DMS114 treated with DMSO at 0.1 percent for 48 hours (cell line): ENCODE data around the gene RTEL1.

Source experiments
- DNase-seq: peaks from one replicate; lab custom pipeline; 2025; ENCODE audit not compliant: unreplicated experiment; lab: John Stamatoyannopoulos, UW

Gene RTEL1

DNA sequence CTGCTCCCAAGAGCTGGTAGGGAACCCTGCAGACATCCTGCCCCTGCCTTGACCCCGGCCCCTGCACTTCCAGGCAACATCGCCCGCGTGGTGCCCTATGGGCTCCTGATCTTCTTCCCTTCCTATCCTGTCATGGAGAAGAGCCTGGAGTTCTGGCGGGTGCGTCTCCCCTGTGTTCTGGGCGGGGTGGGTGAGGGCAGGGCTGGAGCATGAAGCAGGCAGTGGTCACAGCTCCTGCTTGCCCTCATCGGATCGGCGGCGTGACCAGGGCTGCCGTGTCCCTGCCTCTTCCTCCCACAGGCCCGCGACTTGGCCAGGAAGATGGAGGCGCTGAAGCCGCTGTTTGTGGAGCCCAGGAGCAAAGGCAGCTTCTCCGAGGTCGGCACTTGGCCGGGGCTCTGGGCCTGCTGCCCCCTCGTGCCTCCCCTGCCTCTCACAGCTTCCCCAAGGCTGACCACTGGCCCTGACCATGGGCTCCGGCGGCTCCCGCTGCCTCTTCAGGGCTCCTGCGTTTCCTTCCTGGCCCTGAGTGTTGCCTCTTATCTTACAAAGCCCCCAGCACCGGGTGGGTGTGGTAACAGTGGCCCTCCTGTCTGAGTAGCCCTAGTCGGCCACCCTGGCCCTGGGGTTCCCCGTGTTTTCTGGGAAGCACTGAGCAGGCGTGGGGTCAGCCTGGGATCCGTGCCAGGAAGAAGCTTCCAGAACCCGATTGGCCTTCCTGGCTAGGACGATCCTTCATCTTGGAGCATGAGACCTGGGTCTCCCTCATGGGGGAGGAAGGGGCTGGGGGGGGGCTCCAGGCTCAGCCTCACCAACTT, 30.3 kb downstream of the RTEL1 start:
- DNase-seq, result no peak

DNA sequence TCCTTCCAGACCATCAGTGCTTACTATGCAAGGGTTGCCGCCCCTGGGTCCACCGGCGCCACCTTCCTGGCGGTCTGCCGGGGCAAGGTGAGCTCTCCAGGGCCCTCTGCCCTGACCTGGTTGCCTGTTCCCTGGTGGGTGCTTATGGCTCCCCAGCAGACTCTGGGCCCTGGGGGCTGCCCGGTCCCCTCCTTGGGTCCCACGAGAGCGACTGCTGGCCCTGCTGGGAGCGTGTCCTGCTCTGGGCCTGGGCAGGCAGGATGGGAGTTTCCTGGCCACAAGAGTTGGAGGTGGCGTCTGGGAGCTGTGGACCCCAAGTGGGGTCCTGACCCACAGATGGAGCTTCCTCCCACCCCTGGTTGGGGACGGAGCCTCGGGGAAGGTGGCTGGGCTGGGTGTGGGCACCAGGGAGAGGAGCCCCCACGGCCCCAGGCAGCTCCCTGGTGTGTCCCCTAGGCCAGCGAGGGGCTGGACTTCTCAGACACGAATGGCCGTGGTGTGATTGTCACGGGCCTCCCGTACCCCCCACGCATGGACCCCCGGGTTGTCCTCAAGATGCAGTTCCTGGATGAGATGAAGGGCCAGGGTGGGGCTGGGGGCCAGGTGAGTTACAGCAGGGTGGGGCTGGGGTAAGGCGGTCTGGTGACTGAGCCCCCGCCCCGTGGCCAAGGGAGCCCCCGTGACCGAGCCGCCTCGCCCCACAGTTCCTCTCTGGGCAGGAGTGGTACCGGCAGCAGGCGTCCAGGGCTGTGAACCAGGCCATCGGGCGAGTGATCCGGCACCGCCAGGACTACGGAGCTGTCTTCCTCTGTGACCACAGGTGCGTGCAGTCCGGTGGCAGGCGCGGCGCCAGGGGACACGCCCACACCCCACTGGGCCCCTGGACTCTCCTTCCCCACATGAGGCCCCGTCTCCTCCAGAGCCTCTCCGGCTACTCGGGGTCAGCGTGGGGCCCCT, 31.2 kb downstream of the RTEL1 start:
- no peak for DNase-seq

DNA sequence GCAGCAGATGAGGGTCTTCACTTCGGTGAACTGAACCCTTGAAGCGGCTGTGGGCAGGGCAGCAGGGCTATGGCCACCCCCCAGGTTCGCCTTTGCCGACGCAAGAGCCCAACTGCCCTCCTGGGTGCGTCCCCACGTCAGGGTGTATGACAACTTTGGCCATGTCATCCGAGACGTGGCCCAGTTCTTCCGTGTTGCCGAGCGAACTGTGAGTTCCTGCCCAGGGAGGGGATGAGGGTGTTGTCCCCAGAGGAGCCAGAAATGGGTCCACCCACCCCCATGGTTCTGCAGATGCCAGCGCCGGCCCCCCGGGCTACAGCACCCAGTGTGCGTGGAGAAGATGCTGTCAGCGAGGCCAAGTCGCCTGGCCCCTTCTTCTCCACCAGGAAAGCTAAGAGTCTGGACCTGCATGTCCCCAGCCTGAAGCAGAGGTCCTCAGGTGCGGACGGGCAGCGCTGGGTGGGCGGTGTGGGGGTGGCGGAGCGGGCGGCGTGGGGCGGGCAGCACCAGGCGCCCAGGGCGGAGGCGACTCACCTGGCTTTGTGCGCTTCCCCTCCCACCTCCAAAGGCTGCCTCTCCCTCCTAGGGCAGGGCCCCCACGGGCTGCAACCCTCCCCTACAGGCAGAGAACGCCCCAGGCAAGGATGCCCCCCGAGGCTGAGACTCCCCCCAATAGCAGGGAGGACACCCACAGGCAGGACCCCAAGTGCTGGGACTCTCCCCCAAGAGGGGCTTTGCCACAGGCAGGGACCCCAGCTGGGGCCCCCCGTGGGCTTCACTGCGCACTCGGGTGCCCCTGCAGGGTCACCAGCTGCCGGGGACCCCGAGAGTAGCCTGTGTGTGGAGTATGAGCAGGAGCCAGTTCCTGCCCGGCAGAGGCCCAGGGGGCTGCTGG, 32.1 kb downstream of the RTEL1 start:
- DNase-seq, result no peak

DNA sequence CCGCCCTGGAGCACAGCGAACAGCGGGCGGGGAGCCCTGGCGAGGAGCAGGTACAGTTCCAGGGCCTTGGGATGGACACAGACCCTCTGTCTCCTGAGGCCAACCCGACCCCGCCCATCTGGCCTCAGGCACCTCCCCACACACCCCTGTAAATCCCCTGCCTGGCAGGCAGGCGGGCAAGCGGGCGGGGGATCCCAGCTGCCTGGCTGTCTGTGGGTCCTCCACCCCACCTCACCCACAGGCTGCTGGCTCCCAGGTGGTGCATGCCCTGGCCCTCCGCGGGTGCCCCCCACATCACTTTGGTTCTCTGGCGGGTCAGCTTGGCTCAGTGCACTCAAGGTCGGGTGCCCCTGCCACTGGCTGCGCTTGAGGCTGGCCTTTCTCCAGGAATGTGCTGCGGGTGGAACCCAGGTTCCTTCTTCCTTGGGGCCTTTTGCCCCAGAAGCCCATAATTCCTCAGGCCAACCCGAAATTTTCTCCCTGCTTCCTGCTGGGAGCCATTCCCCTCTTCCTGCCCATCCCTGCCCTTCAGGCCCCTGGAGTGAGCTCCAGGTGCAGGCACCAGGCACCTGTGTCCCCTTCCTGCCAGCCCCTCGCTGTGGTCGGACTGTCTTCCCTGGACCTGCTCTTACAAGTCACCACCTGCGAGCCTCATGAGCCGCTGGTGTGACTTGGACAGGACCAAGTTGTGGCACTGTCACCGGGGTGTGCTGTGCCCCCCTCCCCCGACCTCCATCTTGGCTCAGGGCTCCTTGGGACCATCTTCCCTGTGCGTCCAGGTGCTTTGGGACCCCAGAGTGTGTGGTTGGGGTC, 33.0 kb downstream of the RTEL1 start:
- no peak for DNase-seq

DNA sequence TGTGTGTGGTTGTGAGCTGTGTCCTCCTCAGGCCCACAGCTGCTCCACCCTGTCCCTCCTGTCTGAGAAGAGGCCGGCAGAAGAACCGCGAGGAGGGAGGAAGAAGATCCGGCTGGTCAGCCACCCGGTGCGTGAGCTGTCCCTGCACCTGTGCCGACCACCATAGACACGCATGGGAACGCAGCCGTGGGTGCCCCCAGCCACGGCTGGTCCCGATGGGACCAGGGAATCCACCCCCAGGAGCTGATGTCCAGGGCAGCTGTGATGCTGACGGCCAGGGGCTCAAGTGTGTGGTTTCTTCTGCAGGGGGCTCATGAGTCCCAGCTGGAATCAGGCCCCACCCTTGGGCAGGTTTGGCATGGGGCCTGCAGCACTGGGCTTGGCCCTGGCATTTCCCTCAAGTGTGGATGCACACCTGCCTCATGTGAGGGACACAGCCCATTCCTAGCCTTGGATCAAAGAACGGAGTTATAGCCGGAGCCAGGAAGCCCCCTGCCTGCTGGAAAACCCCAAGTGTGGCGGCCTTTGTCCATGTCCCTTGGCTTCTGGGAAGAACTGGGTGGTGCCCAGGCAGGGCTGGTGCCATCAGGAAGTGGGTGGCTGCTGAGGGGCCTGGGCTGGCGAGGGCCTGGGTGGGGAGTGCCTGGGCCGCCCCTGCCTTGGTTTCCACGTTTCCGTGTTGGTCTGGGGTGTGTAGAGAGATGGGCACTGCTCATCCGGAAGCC, 33.8 kb downstream of the RTEL1 start:
- DNase-seq, result no peak

DNA sequence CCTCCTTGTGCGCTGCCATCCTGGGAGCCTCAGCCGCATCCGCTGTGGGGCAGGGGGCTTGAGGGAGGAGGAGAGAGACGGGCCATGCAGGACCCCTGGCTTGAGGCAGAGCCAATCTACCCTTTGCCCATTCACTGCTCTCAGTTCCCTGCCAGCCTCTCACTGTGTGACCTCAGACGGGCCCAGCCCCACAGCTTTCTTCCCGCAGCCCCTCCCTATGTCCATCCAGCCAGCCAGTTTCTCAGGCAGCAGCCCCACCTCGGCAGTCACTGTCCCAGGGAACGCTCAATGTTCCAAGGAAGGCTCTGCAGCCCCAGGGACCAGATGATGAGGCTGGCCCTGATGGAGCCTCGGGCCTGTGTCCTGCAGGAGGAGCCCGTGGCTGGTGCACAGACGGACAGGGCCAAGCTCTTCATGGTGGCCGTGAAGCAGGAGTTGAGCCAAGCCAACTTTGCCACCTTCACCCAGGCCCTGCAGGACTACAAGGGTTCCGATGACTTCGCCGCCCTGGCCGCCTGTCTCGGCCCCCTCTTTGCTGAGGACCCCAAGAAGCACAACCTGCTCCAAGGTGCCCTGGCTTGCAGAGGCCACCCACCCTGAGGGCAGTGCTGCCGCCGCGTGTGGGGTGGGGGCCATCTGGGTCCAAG, 34.4 kb downstream of the RTEL1 start:
- no peak for DNase-seq

DNA sequence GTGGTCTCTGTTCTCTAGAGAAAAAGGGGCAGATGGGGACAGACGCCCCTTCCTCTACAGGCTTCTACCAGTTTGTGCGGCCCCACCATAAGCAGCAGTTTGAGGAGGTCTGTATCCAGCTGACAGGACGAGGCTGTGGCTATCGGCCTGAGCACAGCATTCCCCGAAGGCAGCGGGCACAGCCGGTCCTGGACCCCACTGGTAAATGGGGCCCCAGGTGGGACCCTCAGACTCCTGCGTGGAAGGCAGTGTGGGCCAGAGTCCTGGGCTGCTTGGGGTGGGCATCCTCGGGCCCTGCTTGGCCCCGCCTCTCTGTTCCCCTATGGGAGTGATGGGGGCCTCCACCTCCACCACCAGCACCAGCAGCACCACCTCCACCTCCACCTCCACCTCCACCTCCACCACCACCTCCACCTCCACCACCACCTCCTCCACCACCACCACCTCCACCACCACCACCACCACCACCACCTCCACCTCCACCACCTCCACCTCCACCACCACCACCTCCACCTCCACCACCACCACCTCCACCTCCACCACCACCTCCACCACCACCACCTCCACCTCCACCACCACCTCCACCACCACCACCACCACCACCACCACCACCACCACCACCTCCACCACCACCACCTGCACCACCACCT, 35.1 kb downstream of the RTEL1 start:
- no peak for DNase-seq

DNA sequence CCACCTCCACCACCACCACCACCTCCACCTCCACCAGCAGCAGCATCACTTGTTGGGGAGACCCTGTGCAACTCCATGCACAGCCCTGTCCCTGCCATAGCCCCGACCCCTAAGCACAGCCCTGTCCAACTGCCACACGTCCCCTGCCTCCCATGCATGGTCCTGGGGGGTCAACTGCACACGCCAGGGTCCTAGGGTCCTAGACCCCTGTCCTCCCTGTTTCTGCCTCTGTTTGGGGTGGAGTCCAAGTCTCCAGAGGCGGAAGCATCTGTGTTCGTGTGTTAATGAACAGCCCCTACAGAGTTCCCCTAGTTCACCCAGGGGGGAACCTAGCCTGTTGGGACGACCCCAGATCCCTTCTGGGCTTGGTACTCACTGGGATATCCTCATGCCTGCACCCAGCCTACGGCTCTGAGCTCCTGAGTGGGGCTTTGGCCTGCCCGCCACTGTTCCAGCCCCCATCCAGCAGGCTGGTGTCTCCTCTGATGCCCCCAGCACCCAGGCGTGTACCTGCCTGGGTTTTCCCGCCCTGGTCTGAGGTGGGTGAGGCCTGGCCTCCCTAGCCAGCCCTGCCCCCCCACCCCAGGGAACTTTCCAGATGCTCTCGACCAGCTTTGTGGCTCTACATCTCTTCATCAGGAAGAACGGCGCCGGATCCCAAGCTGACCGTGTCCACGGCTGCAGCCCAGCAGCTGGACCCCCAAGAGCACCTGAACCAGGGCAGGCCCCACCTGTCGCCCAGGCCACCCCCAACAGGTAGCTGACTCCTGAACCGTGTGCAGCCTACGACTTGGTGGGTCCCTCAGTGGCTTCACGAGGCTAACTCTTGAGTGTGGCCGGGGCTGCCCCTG, 35.8 kb downstream of the RTEL1 start:
- no peak for DNase-seq

DNA sequence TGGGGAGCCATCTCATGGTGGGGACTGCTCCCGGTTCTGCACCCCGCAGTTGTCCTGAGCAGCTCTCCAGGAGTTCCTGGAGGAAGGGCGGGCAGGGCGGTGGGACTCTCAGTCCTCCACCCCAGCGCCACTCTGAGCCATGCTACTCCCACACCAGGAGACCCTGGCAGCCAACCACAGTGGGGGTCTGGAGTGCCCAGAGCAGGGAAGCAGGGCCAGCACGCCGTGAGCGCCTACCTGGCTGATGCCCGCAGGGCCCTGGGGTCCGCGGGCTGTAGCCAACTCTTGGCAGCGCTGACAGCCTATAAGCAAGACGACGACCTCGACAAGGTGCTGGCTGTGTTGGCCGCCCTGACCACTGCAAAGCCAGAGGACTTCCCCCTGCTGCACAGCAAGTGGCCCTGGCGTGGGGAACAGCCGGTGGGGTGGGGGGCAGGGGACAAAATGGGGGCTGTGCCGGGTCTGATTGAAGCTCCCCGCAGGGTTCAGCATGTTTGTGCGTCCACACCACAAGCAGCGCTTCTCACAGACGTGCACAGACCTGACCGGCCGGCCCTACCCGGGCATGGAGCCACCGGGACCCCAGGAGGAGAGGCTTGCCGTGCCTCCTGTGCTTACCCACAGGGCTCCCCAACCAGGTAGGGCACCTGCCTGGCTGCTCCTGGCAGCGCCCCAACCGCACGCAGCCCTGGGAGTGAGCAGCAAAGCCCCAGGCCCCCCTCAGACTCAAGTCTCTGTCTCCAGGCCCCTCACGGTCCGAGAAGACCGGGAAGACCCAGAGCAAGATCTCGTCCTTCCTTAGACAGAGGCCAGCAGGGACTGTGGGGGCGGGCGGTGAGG, 36.7 kb downstream of the RTEL1 start:
- DNase-seq, result no peak

DNA sequence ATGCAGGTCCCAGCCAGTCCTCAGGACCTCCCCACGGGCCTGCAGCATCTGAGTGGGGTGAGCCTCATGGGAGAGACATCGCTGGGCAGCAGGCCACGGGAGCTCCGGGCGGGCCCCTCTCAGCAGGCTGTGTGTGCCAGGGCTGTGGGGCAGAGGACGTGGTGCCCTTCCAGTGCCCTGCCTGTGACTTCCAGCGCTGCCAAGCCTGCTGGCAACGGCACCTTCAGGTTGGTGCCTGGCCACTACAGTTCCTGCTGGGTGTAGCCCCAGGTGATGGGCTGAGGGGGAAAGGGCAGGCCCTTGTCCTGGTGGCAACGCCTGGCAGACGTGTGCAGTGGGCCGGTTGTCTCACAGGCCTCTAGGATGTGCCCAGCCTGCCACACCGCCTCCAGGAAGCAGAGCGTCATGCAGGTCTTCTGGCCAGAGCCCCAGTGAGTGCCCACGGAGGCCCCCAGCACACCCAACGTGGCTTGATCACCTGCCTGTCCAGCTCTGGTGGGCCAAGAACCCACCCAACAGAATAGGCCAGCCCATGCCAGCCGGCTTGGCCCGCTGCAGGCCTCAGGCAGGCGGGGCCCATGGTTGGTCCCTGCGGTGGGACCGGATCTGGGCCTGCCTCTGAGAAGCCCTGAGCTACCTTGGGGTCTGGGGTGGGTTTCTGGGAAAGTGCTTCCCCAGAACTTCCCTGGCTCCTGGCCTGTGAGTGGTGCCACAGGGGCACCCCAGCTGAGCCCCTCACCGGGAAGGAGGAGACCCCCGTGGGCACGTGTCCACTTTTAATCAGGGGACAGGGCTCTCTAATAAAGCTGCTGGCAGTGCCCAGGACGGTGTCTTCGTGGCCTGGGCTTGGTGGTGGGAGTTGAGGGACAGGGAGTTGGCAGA, 37.6 kb downstream of the RTEL1 start:
- no peak for DNase-seq

DNA sequence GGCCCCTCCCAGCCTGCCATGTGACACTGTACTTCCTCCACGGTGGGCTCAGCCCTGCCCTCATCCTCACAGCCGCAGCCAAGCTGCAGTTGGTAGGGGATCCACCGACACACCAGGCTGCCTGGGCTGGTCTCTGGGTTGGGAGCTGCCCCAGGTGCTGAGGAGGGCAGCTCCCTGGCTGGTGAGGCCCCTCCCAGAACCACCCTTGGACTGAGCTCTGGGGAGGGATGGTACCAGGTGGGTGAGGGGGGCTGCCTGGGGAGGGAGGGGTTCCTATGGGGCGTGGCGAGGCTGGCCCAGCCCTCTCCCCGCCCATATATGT, 38.2 kb downstream of the RTEL1 start:
- no peak for DNase-seq

DNA sequence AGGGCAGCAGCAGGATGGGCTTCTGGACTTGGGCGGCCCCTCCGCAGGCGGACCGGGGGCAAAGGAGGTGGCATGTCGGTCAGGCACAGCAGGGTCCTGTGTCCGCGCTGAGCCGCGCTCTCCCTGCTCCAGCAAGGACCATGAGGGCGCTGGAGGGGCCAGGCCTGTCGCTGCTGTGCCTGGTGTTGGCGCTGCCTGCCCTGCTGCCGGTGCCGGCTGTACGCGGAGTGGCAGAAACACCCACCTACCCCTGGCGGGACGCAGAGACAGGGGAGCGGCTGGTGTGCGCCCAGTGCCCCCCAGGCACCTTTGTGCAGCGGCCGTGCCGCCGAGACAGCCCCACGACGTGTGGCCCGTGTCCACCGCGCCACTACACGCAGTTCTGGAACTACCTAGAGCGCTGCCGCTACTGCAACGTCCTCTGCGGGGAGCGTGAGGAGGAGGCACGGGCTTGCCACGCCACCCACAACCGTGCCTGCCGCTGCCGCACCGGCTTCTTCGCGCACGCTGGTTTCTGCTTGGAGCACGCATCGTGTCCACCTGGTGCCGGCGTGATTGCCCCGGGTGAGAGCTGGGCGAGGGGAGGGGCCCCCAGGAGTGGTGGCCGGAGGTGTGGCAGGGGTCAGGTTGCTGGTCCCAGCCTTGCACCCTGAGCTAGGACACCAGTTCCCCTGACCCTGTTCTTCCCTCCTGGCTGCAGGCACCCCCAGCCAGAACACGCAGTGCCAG, 38.7 kb downstream of the RTEL1 start, which contains the start of gene TNFRSF6B:
Gene TNFRSF6B (plus strand): TSS at position 25 of the 729 bp plus-strand sequence. CDS start 116 bp downstream, at position 141.
- DNase-seq, result no peak

DNA sequence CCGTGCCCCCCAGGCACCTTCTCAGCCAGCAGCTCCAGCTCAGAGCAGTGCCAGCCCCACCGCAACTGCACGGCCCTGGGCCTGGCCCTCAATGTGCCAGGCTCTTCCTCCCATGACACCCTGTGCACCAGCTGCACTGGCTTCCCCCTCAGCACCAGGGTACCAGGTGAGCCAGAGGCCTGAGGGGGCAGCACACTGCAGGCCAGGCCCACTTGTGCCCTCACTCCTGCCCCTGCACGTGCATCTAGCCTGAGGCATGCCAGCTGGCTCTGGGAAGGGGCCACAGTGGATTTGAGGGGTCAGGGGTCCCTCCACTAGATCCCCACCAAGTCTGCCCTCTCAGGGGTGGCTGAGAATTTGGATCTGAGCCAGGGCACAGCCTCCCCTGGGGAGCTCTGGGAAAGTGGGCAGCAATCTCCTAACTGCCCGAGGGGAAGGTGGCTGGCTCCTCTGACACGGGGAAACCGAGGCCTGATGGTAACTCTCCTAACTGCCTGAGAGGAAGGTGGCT, 39.3 kb downstream of the RTEL1 start:
- DNase-seq, result no peak

DNA sequence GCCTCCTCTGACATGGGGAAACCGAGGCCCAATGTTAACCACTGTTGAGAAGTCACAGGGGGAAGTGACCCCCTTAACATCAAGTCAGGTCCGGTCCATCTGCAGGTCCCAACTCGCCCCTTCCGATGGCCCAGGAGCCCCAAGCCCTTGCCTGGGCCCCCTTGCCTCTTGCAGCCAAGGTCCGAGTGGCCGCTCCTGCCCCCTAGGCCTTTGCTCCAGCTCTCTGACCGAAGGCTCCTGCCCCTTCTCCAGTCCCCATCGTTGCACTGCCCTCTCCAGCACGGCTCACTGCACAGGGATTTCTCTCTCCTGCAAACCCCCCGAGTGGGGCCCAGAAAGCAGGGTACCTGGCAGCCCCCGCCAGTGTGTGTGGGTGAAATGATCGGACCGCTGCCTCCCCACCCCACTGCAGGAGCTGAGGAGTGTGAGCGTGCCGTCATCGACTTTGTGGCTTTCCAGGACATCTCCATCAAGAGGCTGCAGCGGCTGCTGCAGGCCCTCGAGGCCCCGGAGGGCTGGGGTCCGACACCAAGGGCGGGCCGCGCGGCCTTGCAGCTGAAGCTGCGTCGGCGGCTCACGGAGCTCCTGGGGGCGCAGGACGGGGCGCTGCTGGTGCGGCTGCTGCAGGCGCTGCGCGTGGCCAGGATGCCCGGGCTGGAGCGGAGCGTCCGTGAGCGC, 39.9 kb downstream of the RTEL1 start:
- DNase-seq, result no peak
